K562 (cell line): ENCODE results near the gene AIRE. TPM values are rescaled to one million over a fixed set of nuclear protein-coding genes. Genes with fewer than 3 reads are reported as not detected.

Experiments
- ATAC-seq: fragments of 200-7000 bp; cut with Tn5 transposase; 3 replicates; pipeline ENCODE4 v1.9.1; 2020; ENCODE audit warnings: moderate library complexity
- BruUV-seq: library from RNA; stranded (reverse); fragments of 400-500 nt; replicated peaks from 2 replicates; lab custom pipeline; 2021; lab: Mats Ljungman, UMichigan
- CTCF ChIA-PET: fragments of 300-600 bp; formaldehyde crosslinking; extraction: SDS; loops from one replicate; lab custom pipeline; 2021; ENCODE audit warnings: low intra/inter-chr PET ratio; lab: Yijun Ruan, JAX
- POLR2A ChIA-PET: fragments of 300-600, 350-650 bp; sonication (Branson Sonifier 250); formaldehyde crosslinking; extraction: SDS; loops from one replicate; lab custom pipeline; 2021; ENCODE audit warnings: antibody characterized with exemption, inconsistent platforms; lab: Yijun Ruan, JAX
- DNase-seq, 4 experiments: peaks; one replicate each; pipeline versions ENCODE4 v3.0.0 to v3.0.0-alpha.2; 2011 to 2018; ENCODE audit warnings: low spot score in 3 of 4, mixed read lengths in 3 of 4; ENCODE audit errors: extremely low read depth in 1 of 4
- FAIRE-seq: peaks from 2 replicates; lab custom pipeline; 2011; peaks lifted over from hg19 to GRCh38; lab: Jason Lieb, UNC
- H2AFZ ChIP-seq: 2 replicates; pipeline ENCODE4 v1.6.0; 2011; ENCODE audit warnings: low read depth, low read length, control low read depth, inconsistent platforms
- H3K27ac ChIP-seq: fragments of 200-600 bp; 3 replicates; pipeline ENCODE4 v1.8.0; 2011; ENCODE audit warnings: low read depth, mild to moderate bottlenecking, control low read depth, inconsistent platforms, low read length, moderate library complexity, mixed read lengths; ENCODE audit errors: extremely low read depth
- H3K27me3 ChIP-seq, 2 experiments: fragments of 300-600 bp in 1 of 2; 2 replicates in 1 of 2; 3 replicates in 1 of 2; pipeline versions ENCODE4 v1.6.0 to v1.8.0; 2011; ENCODE audit warnings: inconsistent platforms in 2 of 2, low read length in 2 of 2, mild to moderate bottlenecking in 1 of 2, mixed read lengths in 1 of 2, moderate library complexity in 1 of 2; ENCODE audit not compliant: control insufficient read depth in 2 of 2, insufficient read depth in 2 of 2
- H3K36me3 ChIP-seq: fragments of 300-600 bp; 3 replicates; pipeline ENCODE4 v1.8.0; 2011; ENCODE audit warnings: mild to moderate bottlenecking, low read length, inconsistent platforms; ENCODE audit not compliant: control insufficient read depth, insufficient read depth
- H3K4me1 ChIP-seq, 2 experiments: fragments of 200-600 bp in 1 of 2; replicated peaks in 1 of 2; 2 replicates in 1 of 2; 3 replicates in 1 of 2; pipeline versions ENCODE4 v1.5.1 to v1.8.0; 2011; ENCODE audit warnings: inconsistent platforms in 2 of 2, low read length in 2 of 2, mild to moderate bottlenecking in 1 of 2, mixed read lengths in 1 of 2, moderate library complexity in 1 of 2; ENCODE audit not compliant: control insufficient read depth in 2 of 2, insufficient read depth in 2 of 2
- H3K4me2 ChIP-seq: 2 replicates; pipeline ENCODE4 v1.6.1; 2011; ENCODE audit warnings: low read length, control low read depth, inconsistent platforms, mixed read lengths; ENCODE audit not compliant: insufficient read depth
- H3K4me3 ChIP-seq: fragments of 200-600 bp; sonication (generic), shearing (Covaris generic); 2 replicates; pipeline ENCODE4 v1.5.1; 2016; ENCODE audit warnings: control low read depth, inconsistent platforms
- H3K79me2 ChIP-seq: fragments of 200-600 bp; 3 replicates; pipeline ENCODE4 v1.8.0; 2011; ENCODE audit warnings: low read length, inconsistent platforms; ENCODE audit not compliant: control insufficient read depth, insufficient read depth
- H3K9ac ChIP-seq, 2 experiments: 2 replicates each; pipeline versions ENCODE4 v1.6.0 to v1.6.1; 2011; ENCODE audit warnings: low read depth in 2 of 2, low read length in 2 of 2, control low read depth in 1 of 2, inconsistent platforms in 1 of 2, mild to moderate bottlenecking in 1 of 2, mixed read lengths in 1 of 2; ENCODE audit not compliant: insufficient read depth in 1 of 2
- H3K9me1 ChIP-seq: one replicate; pipeline ENCODE4 v1.6.0; 2011; ENCODE audit warnings: inconsistent platforms, mild to moderate bottlenecking, low read length, moderate library complexity; ENCODE audit not compliant: control insufficient read depth, insufficient read depth
- H3K9me3 ChIP-seq: replicated peaks from 2 replicates; pipeline ENCODE4 v1.5.1; 2011; ENCODE audit warnings: low read depth, low read length, inconsistent platforms; ENCODE audit not compliant: control insufficient read depth, insufficient read depth
- H4K20me1 ChIP-seq: replicated peaks from 2 replicates; pipeline ENCODE4 v1.6.1; 2011; ENCODE audit warnings: low read length, inconsistent platforms, mixed read lengths; ENCODE audit not compliant: control insufficient read depth, insufficient read depth
- CTBP1 ChIP-seq: fragments of 450-650 bp; IDR thresholded peaks from 2 replicates; pipeline ENCODE4 v1.6.1; 2016; ENCODE audit warnings: borderline replicate concordance
- MCM7 ChIP-seq, 2 experiments: fragments of 450-650 bp; IDR thresholded peaks; 2 replicates each; pipeline ENCODE4 v1.6.1; 2016 to 2018
- NFE2 ChIP-seq: IDR thresholded peaks from 2 replicates; pipeline ENCODE4 v1.6.1; 2014; ENCODE audit warnings: antibody characterized with exemption, low read depth
- NR1H2 ChIP-seq: sonication (generic); formaldehyde crosslinking; IDR thresholded peaks from 2 replicates; pipeline ENCODE4 v1.4.0; 2020; ENCODE audit warnings: mild to moderate bottlenecking, missing genetic modification reagents
- PHF8 ChIP-seq: fragments of 200-600 bp; sonication (generic); IDR thresholded peaks from 2 replicates; pipeline ENCODE4 v1.6.1; 2012; ENCODE audit warnings: mixed run types, mild to moderate bottlenecking, inconsistent platforms, low read length, moderate library complexity, borderline replicate concordance
- POLR2G ChIP-seq: fragments of 200-400 bp; formaldehyde crosslinking; IDR thresholded peaks from 2 replicates; pipeline ENCODE4 v1.6.1; 2017; ENCODE audit warnings: low read depth, mild to moderate bottlenecking, antibody characterized with exemption, low read length, moderate library complexity
- PPARD ChIP-seq: fragments of 250-450 bp; sonication (Bioruptor Pico); IDR thresholded peaks from 2 replicates; pipeline ENCODE4 v1.8.0; 2022; ENCODE audit warnings: inconsistent platforms, mild to moderate bottlenecking, moderate library complexity
- PRPF4 ChIP-seq: fragments of 200-400 bp; formaldehyde crosslinking; IDR thresholded peaks from one replicate; pipeline ENCODE4 v1.6.1; 2017; ENCODE audit warnings: low read length, low read depth, mild to moderate bottlenecking; ENCODE audit not compliant: insufficient read depth, poor library complexity, severe bottlenecking
- ZFP36 ChIP-seq: fragments of 150-350 bp; IDR thresholded peaks from 2 replicates; pipeline ENCODE4 v1.6.1; 2018; ENCODE audit warnings: low read length, low read depth; ENCODE audit not compliant: partially characterized antibody
- ZNF143 ChIP-seq: sonication (generic); formaldehyde crosslinking; IDR thresholded peaks from 2 replicates; pipeline ENCODE4 v1.9.0; 2022; ENCODE audit warnings: mild to moderate bottlenecking, missing genetic modification reagents
- WGBS: fragments of 100-300 bp; shearing (Covaris generic); methylation state at CpG from one replicate; pipeline ENCODE4 v1.1.6; 2016; ENCODE audit warnings: low coverage, mixed read lengths; ENCODE audit not compliant: insufficient coverage; ENCODE audit errors: missing lambda C conversion rate; 5-methylcytosine and 5-hydroxymethylcytosine counted together
- in situ Hi-C: fragments of 300-500 bp; cut with MboI; formaldehyde crosslinking; loops from 4 replicates; pipeline ENCODE4 v1.15.0; 2018; ENCODE audit warnings: inconsistent platforms, mixed read lengths
- intact Hi-C: fragments of 100-400 bp; cut with micrococcal nuclease; formaldehyde crosslinking; loops from 2 replicates; pipeline ENCODE4 v1.14.2; 2022
- polyA plus RNA-seq, 8 experiments: library from polyadenylated mRNA; depleted of rRNA in 4 of 8; stranded (reverse) in 5 of 8; unstranded in 3 of 8; fragments of >200 nt; fragmentation: Nextera tagmentation in 2 of 8; fragmentation: Illumina TruSeq in 1 of 8; extraction: Ambion mirVana in 2 of 8; extraction: Trizol in 1 of 8; gene quantifications; 2 replicates each; pipeline versions ENCODE4 v1.2.1 to v1.2.3, GENCODE V29; 2011 to 2014; ENCODE audit warnings: inconsistent platforms in 1 of 8, missing spikeins in 1 of 8
- total RNA-seq, 7 experiments: library from RNA; depleted of rRNA in 6 of 7; stranded (reverse); fragments of >200 nt in 6 of 7; fragmentation: Illumina TruSeq in 2 of 7; extraction: Trizol in 2 of 7; gene quantifications; 2 replicates each; pipeline versions ENCODE4 v1.2.1 to v1.2.3, GENCODE V29; 2011 to 2021; ENCODE audit warnings: low replicate concordance in 1 of 7

Gene AIRE
- total and polyA plus RNA-seq, 9 of the 15 experiments (the other 6 are each of a cell fraction or from before 2014, with no cell fraction given) = 0.01 TPM; not detected in 8

- peaks cover 32 to 86% of the 10 kb centered on the region in 2 experiments; a peak in 4 of 5 replicates for H3K27me3 ChIP-seq
- ATAC-seq = no peak
- TF ChIP-seq CTBP1 = no peak
- TF ChIP-seq PHF8 = no peak
- no peak for TF ChIP-seq NR1H2 (CRISPR knock-in tag)
- no peak for TF ChIP-seq POLR2G
- TF ChIP-seq ZNF143 (CRISPR knock-in tag) = no peak
- TF ChIP-seq ZFP36 = no peak
- TF ChIP-seq PRPF4 = no peak
- TF ChIP-seq NFE2 = no peak
- TF ChIP-seq PPARD (CRISPR knock-in tag) = no peak
- no peak for TF ChIP-seq MCM7 (IDR thresholded peaks at IDR 0.05)
- TF ChIP-seq, all 486 proteins: peak for 0
- BruUV-seq = no TSS peak
- Histone ChIP-seq H3K27ac (no peak overlapping the region), H3K79me2 (no peaks in the 10 kb centered on the region), H3K4me3 (no peak overlapping the region), H2AFZ (no peak overlapping the region), H3K9ac (no peak overlapping the region), H4K20me1 (peaks cover 24% of the 10 kb centered on the region), H3K9me3 (no peaks in the 10 kb centered on the region), H3K9me1 (no peaks in the 10 kb centered on the region), H3K4me1 (peaks cover 0 to 45% of the 10 kb centered on the region in 2 experiments; a peak in 2 of 5 replicates), H3K4me2 (no peak overlapping the region), H3K36me3 (no peaks in the 10 kb centered on the region)
- in situ Hi-C loops = loop anchor here (25.0 kb wide), 1 partner anchor 124 kb away; no protein-coding TSS in a partner anchor
- CTCF ChIA-PET = no interaction called here
- FAIRE-seq (no peak), DNase-seq (no peak)
- 9% methylated on average over 16 of the region's 21 CpGs for WGBS
- POLR2A ChIA-PET = interaction anchor here (1.2 to 1.6 kb wide), 2 partner anchors 10 to 11 kb away, joined by 3 to 5 read pairs; no protein-coding TSS in a partner anchor
- intact Hi-C loops = no loop called here
These were observed 525 bp downstream of the AIRE start for GRCh38 chr21:44286086-44286715.
